Endothelial cell of umbilical vein (primary cell): ENCODE data around the gene HDAC4. TPM values are rescaled to one million over a fixed set of nuclear protein-coding genes. Genes with fewer than 3 reads are reported as not detected.

Experiments
- BruUV-seq: library from RNA; stranded (reverse); fragments of 400-500 nt; replicated peaks from 2 replicates; lab custom pipeline; 2021; lab: Mats Ljungman, UMichigan
- CTCF ChIA-PET: fragments of 300-600, 350-600 bp; sonication (Branson Sonifier 250); formaldehyde crosslinking; loops from one replicate; lab custom pipeline; 2021; ENCODE audit warnings: antibody characterized with exemption, inconsistent platforms; lab: Charles Lee
- POLR2A ChIA-PET: fragments of 300-600, 350-600 bp; sonication (Branson Sonifier 250); formaldehyde crosslinking; loops from one replicate; lab custom pipeline; 2021; ENCODE audit warnings: antibody characterized with exemption, inconsistent platforms; lab: Charles Lee
- DNase-seq: peaks from one replicate; pipeline ENCODE4 v3.0.0-alpha.2; 2011; ENCODE audit warnings: low read depth, low spot score
- FAIRE-seq: peaks from 2 replicates; lab custom pipeline; 2011; peaks lifted over from hg19 to GRCh38; lab: Jason Lieb, UNC
- H2AFZ ChIP-seq: 2 replicates; pipeline ENCODE4 v1.6.0; 2012; ENCODE audit warnings: low read depth, low read length, control low read depth, inconsistent platforms
- H3K27ac ChIP-seq: 2 replicates; pipeline ENCODE4 v1.5.1; 2011; ENCODE audit warnings: low read depth, mild to moderate bottlenecking, control low read depth, low read length, moderate library complexity; ENCODE audit not compliant: insufficient read depth
- H3K27me3 ChIP-seq, 2 experiments: 2 replicates each; pipeline versions ENCODE4 v1.6.0 to v1.6.1; 2011; ENCODE audit warnings: low read length in 2 of 2, mixed read lengths in 1 of 2; ENCODE audit not compliant: control insufficient read depth in 2 of 2, insufficient read depth in 2 of 2
- H3K36me3 ChIP-seq, 2 experiments: 2 replicates in 1 of 2; 3 replicates in 1 of 2; pipeline ENCODE4 v1.5.1; 2011; ENCODE audit warnings: low read length in 2 of 2, mild to moderate bottlenecking in 1 of 2, moderate library complexity in 1 of 2; ENCODE audit not compliant: control insufficient read depth in 2 of 2, insufficient read depth in 2 of 2; ENCODE audit errors: extremely low read depth in 1 of 2
- H3K4me1 ChIP-seq: 3 replicates; pipeline ENCODE4 v1.5.1; 2011; ENCODE audit warnings: mild to moderate bottlenecking, low read length; ENCODE audit not compliant: control insufficient read depth, insufficient read depth; ENCODE audit errors: extremely low read depth
- H3K4me2 ChIP-seq: 2 replicates; pipeline ENCODE4 v1.6.1; 2011; ENCODE audit warnings: low read length, control low read depth, mixed read lengths; ENCODE audit not compliant: insufficient read depth
- H3K4me3 ChIP-seq, 3 experiments: fragments of 200-600 bp in 1 of 3; sonication (generic), shearing (Covaris generic) in 1 of 3; replicated peaks in 1 of 3; 2 replicates each; pipeline ENCODE4 v1.5.1; 2011 to 2016; ENCODE audit warnings: control low read depth in 3 of 3, low read length in 3 of 3, mild to moderate bottlenecking in 2 of 3, inconsistent platforms in 1 of 3, low read depth in 1 of 3, moderate library complexity in 1 of 3; ENCODE audit not compliant: insufficient read depth in 1 of 3
- H3K79me2 ChIP-seq: 2 replicates; pipeline ENCODE4 v1.6.0; 2012; ENCODE audit warnings: low read length, inconsistent platforms; ENCODE audit not compliant: control insufficient read depth, insufficient read depth
- H3K9ac ChIP-seq: replicated peaks from 2 replicates; pipeline ENCODE3; 2011; ENCODE audit warnings: low read length, control low read depth; ENCODE audit not compliant: insufficient read depth; ENCODE audit errors: extremely low read depth
- H3K9me1 ChIP-seq: replicated peaks from 3 replicates; pipeline ENCODE4 v1.6.0; 2011; ENCODE audit warnings: mild to moderate bottlenecking, low read length; ENCODE audit not compliant: control insufficient read depth, insufficient read depth; ENCODE audit errors: extremely low read depth
- H3K9me3 ChIP-seq: replicated peaks from 2 replicates; pipeline ENCODE4 v1.5.1; 2012; ENCODE audit warnings: low read length, inconsistent platforms; ENCODE audit not compliant: control insufficient read depth, insufficient read depth
- H4K20me1 ChIP-seq: replicated peaks from 2 replicates; pipeline ENCODE3; 2011; ENCODE audit warnings: mild to moderate bottlenecking, low read length; ENCODE audit not compliant: control insufficient read depth, insufficient read depth; ENCODE audit errors: extremely low read depth
- EZH2 ChIP-seq: IDR thresholded peaks from 2 replicates; pipeline ENCODE4 v1.6.1; 2012; ENCODE audit warnings: borderline replicate concordance, low read depth, mild to moderate bottlenecking, moderate library complexity, low read length, inconsistent platforms; ENCODE audit not compliant: severe bottlenecking
- FOS ChIP-seq: IDR thresholded peaks from 2 replicates; pipeline ENCODE4 v1.6.1; 2011; ENCODE audit warnings: mild to moderate bottlenecking, low read length, moderate library complexity, borderline replicate concordance; ENCODE audit not compliant: insufficient read depth
- GATA2 ChIP-seq: IDR thresholded peaks from 2 replicates; pipeline ENCODE4 v1.7.0; 2011; ENCODE audit warnings: low read depth, mild to moderate bottlenecking, moderate library complexity, mixed read lengths, low read length; ENCODE audit not compliant: insufficient read length, insufficient read depth
- JUN ChIP-seq: IDR thresholded peaks from 2 replicates; pipeline ENCODE4 v1.6.1; 2011; ENCODE audit warnings: borderline replicate concordance, low read depth; ENCODE audit not compliant: insufficient read length, insufficient read depth
- MAX ChIP-seq: IDR thresholded peaks from 2 replicates; pipeline ENCODE4 v1.6.1; 2011; ENCODE audit not compliant: insufficient read depth, insufficient read length
- MYC ChIP-seq: IDR thresholded peaks from one replicate; pipeline ENCODE4 v1.6.1; 2011; ENCODE audit warnings: mild to moderate bottlenecking, low read depth, low read length
- POLR2A ChIP-seq: IDR thresholded peaks from 2 replicates; pipeline ENCODE4 v1.6.1; 2012; ENCODE audit warnings: low read depth, mild to moderate bottlenecking, control low read depth, low read length
- POLR2AphosphoS5 ChIP-seq: IDR thresholded peaks from 2 replicates; pipeline ENCODE4 v1.6.1; 2012; ENCODE audit warnings: low read depth, mild to moderate bottlenecking, control low read depth, low read length, moderate library complexity; ENCODE audit not compliant: insufficient read depth
- dilution Hi-C: fragments of 300-500 bp; cut with MboI; formaldehyde crosslinking; loops from one replicate; pipeline ENCODE4 v1.15.0; 2019; ENCODE audit warnings: low sequenced_read_pairs; ENCODE audit not compliant: extremely low pct_ligation_motif_present
- intact Hi-C: fragments of 100-400 bp; cut with micrococcal nuclease; formaldehyde crosslinking; loops from one replicate; pipeline ENCODE4 v1.10.0; 2022
- polyA plus RNA-seq, 4 experiments: library from polyadenylated mRNA; depleted of rRNA in 3 of 4; stranded (reverse) in 3 of 4; unstranded in 1 of 4; fragments of >200 nt; gene quantifications; 2 replicates each; pipeline versions ENCODE4 v1.2.1 to v1.2.3, GENCODE V29; 2011 to 2012; ENCODE audit warnings: missing spikeins in 1 of 4
- total RNA-seq: library from RNA; stranded (reverse); gene quantifications from 2 replicates; pipeline ENCODE4 v1.2.3, GENCODE V29; 2021
- TF ChIP-seq, protein P1 (sequence below), 2 donors: IDR thresholded peaks; 1 replicate in 1 of 2; 2 replicates in 1 of 2; pipeline ENCODE4 v1.5.1; 2011; ENCODE audit warnings: low read length in 2 of 2, mild to moderate bottlenecking in 2 of 2, moderate library complexity in 2 of 2, control low read depth in 1 of 2, inconsistent platforms in 1 of 2, low read depth in 1 of 2; ENCODE audit not compliant: insufficient read depth in 1 of 2; ENCODE audit errors: extremely low read depth in 1 of 2

The HDAC4 gene
- total and polyA plus RNA-seq, 2 donors (not counting 3 experiments of a cell fraction or from before 2014, with no cell fraction given) = 13.4 to 33.0 TPM

DNA sequence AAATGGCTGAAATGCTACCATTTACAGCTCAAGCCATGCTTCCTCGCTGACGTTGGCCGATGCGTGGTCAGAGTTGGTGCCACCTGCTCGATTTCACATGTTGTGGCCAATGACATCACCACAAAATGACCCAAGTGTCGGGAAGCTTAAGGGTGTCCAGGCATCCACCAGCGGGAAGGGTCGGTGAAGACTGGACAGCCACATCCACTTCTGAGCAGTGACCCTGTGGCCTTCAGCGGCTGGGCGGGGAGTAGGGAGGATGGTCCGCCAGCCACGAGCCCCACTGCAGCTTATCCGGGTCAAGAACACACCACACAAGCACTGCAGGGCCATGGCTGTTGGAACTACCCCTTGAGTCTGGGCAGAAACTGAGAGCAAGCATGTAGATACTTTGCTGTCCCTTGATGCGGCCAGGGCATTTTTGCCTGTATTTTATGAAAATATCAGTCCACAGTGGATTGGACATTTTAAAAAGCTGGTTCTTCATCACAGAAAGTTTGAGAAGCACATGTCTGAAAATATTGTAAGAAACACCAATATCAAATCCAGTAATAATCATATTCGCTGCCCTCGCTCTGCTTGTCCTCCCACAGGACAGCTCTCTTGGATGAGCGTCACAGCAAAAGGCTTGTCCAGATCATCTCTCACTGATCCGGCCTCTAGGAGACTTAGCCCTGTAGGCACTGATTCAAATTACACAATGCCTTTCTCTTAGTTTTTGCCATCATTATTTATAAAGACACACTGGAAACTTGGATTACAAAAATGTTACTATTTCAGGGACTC is 379.0 kb downstream of the HDAC4 start:
- H2AFZ ChIP-seq = no peak overlapping the region
- FAIRE-seq = no peak
- dilution Hi-C loops = no loop called here

More for the DNA sequence above, 379.0 kb downstream of the HDAC4 start:
- no peak overlapping the region for H3K9ac ChIP-seq
- no peak overlapping the region for H3K4me2 ChIP-seq
- H3K36me3 ChIP-seq = no peaks in the 10 kb centered on the region
- TF ChIP-seq EZH2 (no peak), POLR2AphosphoS5 (no peak), POLR2A (no peak), MYC (no peak), GATA2 (no peak), JUN (no peak), MAX (no peak), FOS (no peak)
- TF ChIP-seq, protein P1, sequence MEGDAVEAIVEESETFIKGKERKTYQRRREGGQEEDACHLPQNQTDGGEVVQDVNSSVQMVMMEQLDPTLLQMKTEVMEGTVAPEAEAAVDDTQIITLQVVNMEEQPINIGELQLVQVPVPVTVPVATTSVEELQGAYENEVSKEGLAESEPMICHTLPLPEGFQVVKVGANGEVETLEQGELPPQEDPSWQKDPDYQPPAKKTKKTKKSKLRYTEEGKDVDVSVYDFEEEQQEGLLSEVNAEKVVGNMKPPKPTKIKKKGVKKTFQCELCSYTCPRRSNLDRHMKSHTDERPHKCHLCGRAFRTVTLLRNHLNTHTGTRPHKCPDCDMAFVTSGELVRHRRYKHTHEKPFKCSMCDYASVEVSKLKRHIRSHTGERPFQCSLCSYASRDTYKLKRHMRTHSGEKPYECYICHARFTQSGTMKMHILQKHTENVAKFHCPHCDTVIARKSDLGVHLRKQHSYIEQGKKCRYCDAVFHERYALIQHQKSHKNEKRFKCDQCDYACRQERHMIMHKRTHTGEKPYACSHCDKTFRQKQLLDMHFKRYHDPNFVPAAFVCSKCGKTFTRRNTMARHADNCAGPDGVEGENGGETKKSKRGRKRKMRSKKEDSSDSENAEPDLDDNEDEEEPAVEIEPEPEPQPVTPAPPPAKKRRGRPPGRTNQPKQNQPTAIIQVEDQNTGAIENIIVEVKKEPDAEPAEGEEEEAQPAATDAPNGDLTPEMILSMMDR (IDR thresholded peaks at IDR 0.05; ENCODE audit: extremely low read depth in 1 of 2, insufficient read depth in 1 of 2, low read depth in 1 of 2, low read length in 2 of 2) = no peak
- BruUV-seq = no TSS peak
- no peak overlapping the region for H3K27ac ChIP-seq
- H3K9me3 ChIP-seq = no peaks in the 10 kb centered on the region
- ChIA-PET POLR2A (no interaction called here), CTCF (no interaction called here)
- no peaks in the 10 kb centered on the region for H3K79me2 ChIP-seq
- H3K9me1 ChIP-seq = no peaks in the 10 kb centered on the region
- H4K20me1 ChIP-seq = no peaks in the 10 kb centered on the region
- H3K27me3 ChIP-seq = no peaks in the 10 kb centered on the region
- no peak overlapping the region for H3K4me3 ChIP-seq
- H3K4me1 ChIP-seq = no peaks in the 10 kb centered on the region
- intact Hi-C loops = no loop called here
- no peak for DNase-seq
